H1 (cell line): ENCODE results near the gene UBE2M. TPM values are rescaled to one million over a fixed set of nuclear protein-coding genes. Genes with fewer than 3 reads are reported as not detected.

Source experiments
- TAF7 ChIP-seq: optimal IDR thresholded peaks from 2 replicates; pipeline ENCODE3; 2011; ENCODE audit warnings: low read depth, mild to moderate bottlenecking, inconsistent platforms, low read length, moderate library complexity, borderline replicate concordance
- ZNF274 ChIP-seq: IDR thresholded peaks from 2 replicates; pipeline ENCODE4 v1.7.0; 2012; ENCODE audit warnings: low read length, borderline replicate concordance; ENCODE audit errors: extremely low read depth
- polyA plus RNA-seq, 7 experiments: library from polyadenylated mRNA; depleted of rRNA in 3 of 7; stranded (reverse) in 5 of 7; unstranded in 2 of 7; fragments of >200 nt in 5 of 7; fragments of 200-250 nt in 2 of 7; gene quantifications; 1 replicate in 5 of 7; 2 replicates in 1 of 7; 4 replicates in 1 of 7; pipeline versions ENCODE4 v1.2.1 to v1.2.3, GENCODE V29; 2011 to 2013; ENCODE audit warnings: missing spikeins in 2 of 7, mixed read lengths in 2 of 7
- total RNA-seq: library from RNA; stranded (reverse); fragmentation: NEBNext Ultra II Directional; extraction: Animal tissue kit (Norgen Biotek cat#: 25700); gene quantifications from 2 replicates; pipeline ENCODE4 v1.2.1, GENCODE V29; 2021

Gene UBE2M
- total and polyA plus RNA-seq, 2 of the 8 experiments (the other 6 are each of a cell fraction or from before 2014, with no cell fraction given), result 93.8 to 114 TPM

- TF ChIP-seq TAF7 (peak; percentile 82), ZNF274 (no peak)
Observed at GRCh38 chr19:58519355-58520256, 38.8 kb downstream of the UBE2M start, which contains the start of gene ZBTB45 (continued).
